K562 (cell line): ENCODE results near the gene RCOR1. TPM values are rescaled to one million over a fixed set of nuclear protein-coding genes. Genes with fewer than 3 reads are reported as not detected.

Source experiments
- HNRNPH1 ChIP-seq: fragments of 200-400 bp; formaldehyde crosslinking; optimal IDR thresholded peaks from 2 replicates; pipeline ENCODE3; 2017; ENCODE audit warnings: low read depth, mild to moderate bottlenecking, low read length, moderate library complexity
- NFE2 ChIP-seq: IDR thresholded peaks from 2 replicates; pipeline ENCODE4 v1.6.1; 2014; ENCODE audit warnings: antibody characterized with exemption, low read depth
- SMC3 ChIP-seq: conservative IDR thresholded peaks from 2 replicates; pipeline ENCODE4 v1.6.1; 2011; ENCODE audit warnings: low read depth, low read length, improper control_type of control experiment; ENCODE audit not compliant: insufficient read depth
- STAT5B ChIP-seq: fragments of 250-450 bp; sonication (Bioruptor Pico); IDR thresholded peaks from 2 replicates; pipeline ENCODE4 v1.8.0; 2021; ENCODE audit warnings: mild to moderate bottlenecking, inconsistent platforms
- TCF3 ChIP-seq: sonication (generic); formaldehyde crosslinking; IDR thresholded peaks from 2 replicates; pipeline ENCODE4 v1.4.0; 2020; ENCODE audit warnings: mild to moderate bottlenecking, missing genetic modification reagents
- U2AF1 ChIP-seq: fragments of 200-400 bp; formaldehyde crosslinking; optimal IDR thresholded peaks from 2 replicates; pipeline ENCODE3; 2017; ENCODE audit warnings: mild to moderate bottlenecking, low read depth, low read length, moderate library complexity
- XRCC3 ChIP-seq: fragments of 450-650 bp; IDR thresholded peaks from 2 replicates; pipeline ENCODE4 v1.6.1; 2017; ENCODE audit warnings: mild to moderate bottlenecking, moderate library complexity
- ZNF584 ChIP-seq: fragments of 200-800 bp; sonication (Bioruptor generic); IDR thresholded peaks from 2 replicates; pipeline ENCODE4 v1.6.1; 2016; ENCODE audit warnings: low read depth, mild to moderate bottlenecking, missing genetic modification characterization, missing compliant biosample characterization
- ZNF778 ChIP-seq: fragments of 450-650 bp; formaldehyde crosslinking; IDR thresholded peaks from 2 replicates; pipeline ENCODE4 v1.4.0; 2020; ENCODE audit warnings: mild to moderate bottlenecking, moderate library complexity
- ZZZ3 ChIP-seq: fragments of 450-650 bp; IDR thresholded peaks from 2 replicates; pipeline ENCODE4 v1.6.1; 2016; ENCODE audit warnings: antibody characterized with exemption, mild to moderate bottlenecking, moderate library complexity
- polyA plus RNA-seq, 8 experiments: library from polyadenylated mRNA; depleted of rRNA in 4 of 8; stranded (reverse) in 5 of 8; unstranded in 3 of 8; fragments of >200 nt; fragmentation: Nextera tagmentation in 2 of 8; fragmentation: Illumina TruSeq in 1 of 8; extraction: Ambion mirVana in 2 of 8; extraction: Trizol in 1 of 8; gene quantifications; 2 replicates each; pipeline versions ENCODE4 v1.2.1 to v1.2.3, GENCODE V29; 2011 to 2014; ENCODE audit warnings: inconsistent platforms in 1 of 8, missing spikeins in 1 of 8
- total RNA-seq, 7 experiments: library from RNA; depleted of rRNA in 6 of 7; stranded (reverse); fragments of >200 nt in 6 of 7; fragmentation: Illumina TruSeq in 2 of 7; extraction: Trizol in 2 of 7; gene quantifications; 2 replicates each; pipeline versions ENCODE4 v1.2.1 to v1.2.3, GENCODE V29; 2011 to 2021; ENCODE audit warnings: low replicate concordance in 1 of 7
- TF ChIP-seq, protein P1 (sequence below): fragments of 200-800 bp; sonication (Bioruptor generic); IDR thresholded peaks from 2 replicates; pipeline ENCODE4 v1.6.1; 2016; ENCODE audit warnings: missing genetic modification characterization, missing compliant biosample characterization

RCOR1 gene
- total and polyA plus RNA-seq, 9 of the 15 experiments (the other 6 are each of a cell fraction or from before 2014, with no cell fraction given) = 8.5 to 47.9 (median 20.9) TPM

DNA sequence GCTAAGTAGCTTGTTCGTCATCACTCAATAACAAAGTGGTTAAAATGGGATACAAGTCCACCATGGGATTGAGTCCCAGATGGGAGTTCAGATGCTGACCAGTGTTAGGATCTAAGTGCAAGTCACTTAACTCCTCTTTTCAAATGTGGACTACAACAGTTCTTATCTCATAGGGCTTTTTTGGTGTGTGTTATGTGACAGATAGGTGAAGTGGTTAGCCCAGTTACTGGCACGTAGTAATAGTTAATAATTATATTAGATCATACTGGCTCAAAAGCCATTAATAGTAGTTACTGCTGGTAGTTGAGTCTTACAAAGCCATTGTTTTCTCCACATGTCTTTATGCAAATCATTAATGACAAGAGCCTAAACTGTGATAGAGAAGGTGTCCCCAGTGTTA is 73.2 kb downstream of the RCOR1 start (continued):
- TF ChIP-seq, protein P1, sequence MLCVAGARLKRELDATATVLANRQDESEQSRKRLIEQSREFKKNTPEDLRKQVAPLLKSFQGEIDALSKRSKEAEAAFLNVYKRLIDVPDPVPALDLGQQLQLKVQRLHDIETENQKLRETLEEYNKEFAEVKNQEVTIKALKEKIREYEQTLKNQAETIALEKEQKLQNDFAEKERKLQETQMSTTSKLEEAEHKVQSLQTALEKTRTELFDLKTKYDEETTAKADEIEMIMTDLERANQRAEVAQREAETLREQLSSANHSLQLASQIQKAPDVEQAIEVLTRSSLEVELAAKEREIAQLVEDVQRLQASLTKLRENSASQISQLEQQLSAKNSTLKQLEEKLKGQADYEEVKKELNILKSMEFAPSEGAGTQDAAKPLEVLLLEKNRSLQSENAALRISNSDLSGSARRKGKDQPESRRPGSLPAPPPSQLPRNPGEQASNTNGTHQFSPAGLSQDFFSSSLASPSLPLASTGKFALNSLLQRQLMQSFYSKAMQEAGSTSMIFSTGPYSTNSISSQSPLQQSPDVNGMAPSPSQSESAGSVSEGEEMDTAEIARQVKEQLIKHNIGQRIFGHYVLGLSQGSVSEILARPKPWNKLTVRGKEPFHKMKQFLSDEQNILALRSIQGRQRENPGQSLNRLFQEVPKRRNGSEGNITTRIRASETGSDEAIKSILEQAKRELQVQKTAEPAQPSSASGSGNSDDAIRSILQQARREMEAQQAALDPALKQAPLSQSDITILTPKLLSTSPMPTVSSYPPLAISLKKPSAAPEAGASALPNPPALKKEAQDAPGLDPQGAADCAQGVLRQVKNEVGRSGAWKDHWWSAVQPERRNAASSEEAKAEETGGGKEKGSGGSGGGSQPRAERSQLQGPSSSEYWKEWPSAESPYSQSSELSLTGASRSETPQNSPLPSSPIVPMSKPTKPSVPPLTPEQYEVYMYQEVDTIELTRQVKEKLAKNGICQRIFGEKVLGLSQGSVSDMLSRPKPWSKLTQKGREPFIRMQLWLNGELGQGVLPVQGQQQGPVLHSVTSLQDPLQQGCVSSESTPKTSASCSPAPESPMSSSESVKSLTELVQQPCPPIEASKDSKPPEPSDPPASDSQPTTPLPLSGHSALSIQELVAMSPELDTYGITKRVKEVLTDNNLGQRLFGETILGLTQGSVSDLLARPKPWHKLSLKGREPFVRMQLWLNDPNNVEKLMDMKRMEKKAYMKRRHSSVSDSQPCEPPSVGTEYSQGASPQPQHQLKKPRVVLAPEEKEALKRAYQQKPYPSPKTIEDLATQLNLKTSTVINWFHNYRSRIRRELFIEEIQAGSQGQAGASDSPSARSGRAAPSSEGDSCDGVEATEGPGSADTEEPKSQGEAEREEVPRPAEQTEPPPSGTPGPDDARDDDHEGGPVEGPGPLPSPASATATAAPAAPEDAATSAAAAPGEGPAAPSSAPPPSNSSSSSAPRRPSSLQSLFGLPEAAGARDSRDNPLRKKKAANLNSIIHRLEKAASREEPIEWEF (CRISPR knock-in tag) = no peak
- TF ChIP-seq HNRNPH1 (no peak), STAT5B (CRISPR knock-in tag) (no peak), U2AF1 (no peak), NFE2 (no peak), TCF3 (CRISPR knock-in tag) (peak; percentile 7; the same call in 1 of the 2 replicates), ZZZ3 (no peak), ZNF584 (CRISPR knock-in tag) (no peak), SMC3 (no peak), XRCC3 (no peak), ZNF778 (CRISPR knock-in tag) (no peak)
- TF ChIP-seq, all 486 proteins: peak for 5
